Upper lobe of left lung (tissue), 4 donors: Measurements from ENCODE around the gene DDI2.

Source experiments
- CTCF ChIP-seq, 6 experiments: fragments of 450-650 bp in 4 of 6; fragments of 200-600 bp in 2 of 6; sonication (generic) in 2 of 6; IDR thresholded peaks; one replicate each; pipeline ENCODE4 v1.5.1; 2016 to 2019; ENCODE audit warnings: antibody characterized with exemption in 6 of 6
- POLR2AphosphoS5 ChIP-seq, 2 donors: sonication (generic); formaldehyde crosslinking; IDR thresholded peaks; one replicate each; pipeline ENCODE4 v1.5.1; 2017; ENCODE audit warnings: antibody characterized with exemption in 2 of 2

GRCh38 chr1:15692121-15692682 is 74.9 kb downstream of the DDI2 start:
- TF ChIP-seq CTCF (IDR thresholded peaks at IDR 0.05) (no peak), POLR2AphosphoS5 (IDR thresholded peaks at IDR 0.05) (no peak)
